Left lung (tissue), 10 donors: ENCODE results near the gene BBLN. TPM values are rescaled to one million over a fixed set of nuclear protein-coding genes. Genes with fewer than 3 reads are reported as not detected.

Source experiments
- ATAC-seq: fragments of 200-7000 bp; cut with Tn5 transposase; one replicate; pipeline ENCODE4 v1.9.1; 2020; ENCODE audit warnings: moderate library complexity
- DNase-seq, 4 donors: peaks; one replicate each; pipeline ENCODE4 v3.0.0-alpha.2; 2013 to 2020
- H3K27ac ChIP-seq, 2 donors: fragments of 200-600 bp; sonication (generic) in 1 of 2; one replicate each; pipeline versions ENCODE4 v1.5.0 to v1.8.0; 2020 to 2021
- H3K27me3 ChIP-seq, 2 donors: fragments of 200-600 bp; sonication (generic) in 1 of 2; one replicate each; pipeline versions ENCODE4 v1.5.0 to v1.8.0; 2020 to 2021
- H3K36me3 ChIP-seq, 2 donors: fragments of 200-600 bp; sonication (generic) in 1 of 2; one replicate each; pipeline versions ENCODE4 v1.5.0 to v1.8.0; 2020 to 2021
- H3K4me1 ChIP-seq, 2 donors: fragments of 200-600 bp; one replicate each; pipeline ENCODE4 v1.8.0; 2021
- H3K4me3 ChIP-seq, 2 donors: fragments of 200-600 bp; sonication (generic) in 1 of 2; one replicate each; pipeline versions ENCODE4 v1.5.0 to v1.8.0; 2020 to 2021; ENCODE audit warnings: mild to moderate bottlenecking in 1 of 2
- H3K9me3 ChIP-seq, 2 donors: fragments of 200-600 bp; sonication (generic) in 1 of 2; one replicate each; pipeline versions ENCODE4 v1.5.0 to v1.8.0; 2020 to 2021
- intact Hi-C, 2 donors: fragments of 100-400 bp; cut with DNase I; formaldehyde crosslinking; loops; one replicate each; pipeline versions ENCODE4 v1.11.2 to v1.14.2; 2022
- polyA plus RNA-seq, 6 donors: library from polyadenylated mRNA; unstranded; fragments of 120-200 nt; gene quantifications; one replicate each; pipeline ENCODE4 v1.2.1, GENCODE V29; 2013; ENCODE audit not compliant: insufficient read length in 6 of 6
- total RNA-seq, 2 donors: library from RNA; stranded (reverse); fragmentation: NEBNext Ultra II Directional; extraction: Animal tissue kit (Norgen Biotek cat#: 25700); gene quantifications; one replicate each; pipeline ENCODE4 v1.2.1, GENCODE V29; 2021
- TF ChIP-seq, protein P1 (sequence below), 2 donors: fragments of 200-600 bp; sonication (generic) in 1 of 2; IDR thresholded peaks; one replicate each; pipeline versions ENCODE4 v1.5.0 to v1.8.0; 2021; ENCODE audit warnings: antibody characterized with exemption in 2 of 2
- donor health status: DM: no; HTN: yes; CAD: no.
- donor health status: DM: no; HTN: no; CAD: no.

Gene BBLN
- total and polyA plus RNA-seq, 8 donors: 27.1 to 66.0 (median 37.7) TPM

GRCh38 chr9:128166169-128166568, 6.1 kb downstream of the BBLN start:
- no peak overlapping the region for H3K27ac ChIP-seq
- peaks cover 0 to 9% of the 10 kb centered on the region in 2 donors for H3K4me1 ChIP-seq
- DNase-seq: no peak
- intact Hi-C loops: no loop called here
- H3K36me3 ChIP-seq: peaks cover 0 to 88% of the 10 kb centered on the region in 2 donors
- no peak for ATAC-seq
- no peaks in the 10 kb centered on the region for H3K27me3 ChIP-seq
- H3K4me3 ChIP-seq: no peak overlapping the region
- TF ChIP-seq, protein P1, sequence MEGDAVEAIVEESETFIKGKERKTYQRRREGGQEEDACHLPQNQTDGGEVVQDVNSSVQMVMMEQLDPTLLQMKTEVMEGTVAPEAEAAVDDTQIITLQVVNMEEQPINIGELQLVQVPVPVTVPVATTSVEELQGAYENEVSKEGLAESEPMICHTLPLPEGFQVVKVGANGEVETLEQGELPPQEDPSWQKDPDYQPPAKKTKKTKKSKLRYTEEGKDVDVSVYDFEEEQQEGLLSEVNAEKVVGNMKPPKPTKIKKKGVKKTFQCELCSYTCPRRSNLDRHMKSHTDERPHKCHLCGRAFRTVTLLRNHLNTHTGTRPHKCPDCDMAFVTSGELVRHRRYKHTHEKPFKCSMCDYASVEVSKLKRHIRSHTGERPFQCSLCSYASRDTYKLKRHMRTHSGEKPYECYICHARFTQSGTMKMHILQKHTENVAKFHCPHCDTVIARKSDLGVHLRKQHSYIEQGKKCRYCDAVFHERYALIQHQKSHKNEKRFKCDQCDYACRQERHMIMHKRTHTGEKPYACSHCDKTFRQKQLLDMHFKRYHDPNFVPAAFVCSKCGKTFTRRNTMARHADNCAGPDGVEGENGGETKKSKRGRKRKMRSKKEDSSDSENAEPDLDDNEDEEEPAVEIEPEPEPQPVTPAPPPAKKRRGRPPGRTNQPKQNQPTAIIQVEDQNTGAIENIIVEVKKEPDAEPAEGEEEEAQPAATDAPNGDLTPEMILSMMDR (IDR thresholded peaks at IDR 0.05): no peak
- no peaks in the 10 kb centered on the region for H3K9me3 ChIP-seq

GRCh38 chr9:128167209-128167608, 7.1 kb downstream of the BBLN start:
- H3K36me3 ChIP-seq: peaks cover 0 to 86% of the 10 kb centered on the region in 2 donors
- TF ChIP-seq, protein P1 (IDR thresholded peaks at IDR 0.05): no peak
- no peak for ATAC-seq
- no peaks in the 10 kb centered on the region for H3K4me1 ChIP-seq
- DNase-seq: no peak
- intact Hi-C loops: no loop called here
- no peaks in the 10 kb centered on the region for H3K9me3 ChIP-seq
- no peak overlapping the region for H3K27ac ChIP-seq
- no peaks in the 10 kb centered on the region for H3K27me3 ChIP-seq
- H3K4me3 ChIP-seq: no peak overlapping the region

GRCh38 chr9:128168731-128169308, 8.8 kb downstream of the BBLN start:
- H3K36me3 ChIP-seq: peaks cover 0 to 81% of the 10 kb centered on the region in 2 donors
- no peak for ATAC-seq
- H3K9me3 ChIP-seq: no peaks in the 10 kb centered on the region
- no peak overlapping the region for H3K27ac ChIP-seq
- intact Hi-C loops: no loop called here
- no peak for DNase-seq
- H3K27me3 ChIP-seq: no peaks in the 10 kb centered on the region
- TF ChIP-seq, protein P1 (IDR thresholded peaks at IDR 0.05): no peak
- no peak overlapping the region for H3K4me3 ChIP-seq
- no peaks in the 10 kb centered on the region for H3K4me1 ChIP-seq

DNA sequence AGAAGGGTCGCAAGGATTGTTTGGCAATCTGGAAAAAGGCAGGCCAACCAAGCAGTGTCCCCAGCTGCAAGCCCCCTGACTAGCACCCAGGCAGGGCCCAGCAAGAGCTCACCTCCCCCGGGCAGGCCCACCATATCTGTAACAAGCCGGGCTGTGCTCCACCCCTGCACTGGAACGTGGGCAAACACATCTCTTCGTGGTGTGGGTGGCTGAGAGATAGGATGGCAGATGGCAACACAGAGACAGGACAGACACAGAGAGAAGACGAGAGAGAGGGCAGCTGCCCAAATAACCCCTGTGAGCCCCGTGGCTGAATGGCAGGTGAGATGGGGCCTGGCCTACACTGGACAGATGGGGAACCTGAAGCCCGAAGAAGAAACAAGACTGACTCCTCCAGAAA, 9.4 kb downstream of the BBLN start:
- TF ChIP-seq, protein P1 (IDR thresholded peaks at IDR 0.05): no peak
- intact Hi-C loops: no loop called here
- H3K4me1 ChIP-seq: no peaks in the 10 kb centered on the region

DNA sequence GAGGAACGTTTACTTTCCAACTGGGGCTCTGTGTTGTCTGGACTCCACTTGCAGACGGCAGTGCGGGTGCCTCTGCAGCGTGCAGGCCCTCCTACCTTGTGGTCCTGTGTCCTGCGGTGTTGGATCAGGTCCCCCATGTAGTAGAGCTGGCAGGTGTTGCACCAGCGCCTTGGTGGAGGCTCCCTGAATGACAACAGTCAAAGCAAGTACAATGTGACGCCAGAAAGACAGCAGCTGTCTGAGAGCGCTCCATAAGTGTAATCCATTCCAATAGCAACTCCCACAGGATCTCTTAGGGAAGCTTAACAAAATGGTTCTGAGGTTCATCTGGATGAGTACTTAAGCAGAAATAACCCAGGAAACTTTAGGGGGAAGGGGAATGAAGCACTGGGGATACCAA, 9.9 kb downstream of the BBLN start:
- no peaks in the 10 kb centered on the region for H3K9me3 ChIP-seq
- H3K4me3 ChIP-seq: no peak overlapping the region
- no peak overlapping the region for H3K27ac ChIP-seq
- ATAC-seq (no peak), DNase-seq (no peak)
- H3K27me3 ChIP-seq: no peaks in the 10 kb centered on the region
- TF ChIP-seq, protein P1 (IDR thresholded peaks at IDR 0.05): no peak
- intact Hi-C loops: no loop called here
- no peaks in the 10 kb centered on the region for H3K4me1 ChIP-seq
- peaks cover 0 to 81% of the 10 kb centered on the region in 2 donors for H3K36me3 ChIP-seq

More for the DNA sequence above, 9.4 kb downstream of the BBLN start:
- Histone ChIP-seq H3K27ac (no peak overlapping the region), H3K36me3 (peaks cover 0 to 81% of the 10 kb centered on the region in 2 donors), H3K9me3 (no peaks in the 10 kb centered on the region), H3K27me3 (no peaks in the 10 kb centered on the region), H3K4me3 (no peak overlapping the region)
- ATAC-seq (no peak), DNase-seq (no peak)
